GM18519 (cell line): ENCODE results near the gene TSPAN7.

Experiments
- ATAC-seq: cut with Tn5 transposase; IDR thresholded peaks from one replicate; pipeline ENCODE4 v1.9.1; 2021; ENCODE audit warnings: mild to moderate bottlenecking, moderate library complexity; ENCODE audit not compliant: unreplicated experiment, low FRiP score

The TSPAN7 gene

GRCh38 chrX:38561126-38561868 is at the start of gene TSPAN7:
TSPAN7 (plus strand) TSS chrX:38561542; CDS start chrX:38561547, 5 bp downstream.
- ATAC-seq = peak; percentile 79

- ATAC-seq = no peak
Observed at GRCh38 chrX:38513112-38513742, 48.1 kb upstream of the TSPAN7 start.

- ATAC-seq = no peak
Observed at GRCh38 chrX:38514016-38514854, 47.1 kb upstream of the TSPAN7 start.

GRCh38 chrX:38515291-38515690 is 46.1 kb upstream of the TSPAN7 start:
- no peak for ATAC-seq

- ATAC-seq = no peak
Observed at GRCh38 chrX:38516196-38516774, 45.1 kb upstream of the TSPAN7 start.

GRCh38 chrX:38519651-38520050 is 41.7 kb upstream of the TSPAN7 start:
- no peak for ATAC-seq

- ATAC-seq = no peak
Observed at GRCh38 chrX:38538134-38538533, 23.2 kb upstream of the TSPAN7 start.

- ATAC-seq = no peak
Observed at GRCh38 chrX:38539748-38540147, 21.6 kb upstream of the TSPAN7 start.

- ATAC-seq = no peak
Observed at GRCh38 chrX:38548508-38548907, 12.8 kb upstream of the TSPAN7 start.

- no peak for ATAC-seq
Observed at GRCh38 chrX:38552721-38553120, 8.6 kb upstream of the TSPAN7 start.

- no peak for ATAC-seq
Observed at GRCh38 chrX:38558686-38559085, 2.7 kb upstream of the TSPAN7 start.

- ATAC-seq = no peak
Observed at GRCh38 chrX:38560776-38561125, 591 bp upstream of the TSPAN7 start.

- no peak for ATAC-seq
Observed at GRCh38 chrX:38561951-38562719, 793 bp downstream of the TSPAN7 start.

GRCh38 chrX:38563030-38563429 is 1.7 kb downstream of the TSPAN7 start:
- no peak for ATAC-seq

- ATAC-seq = no peak
Observed at GRCh38 chrX:38570396-38570795, 9.1 kb downstream of the TSPAN7 start.

- ATAC-seq = no peak
Observed at GRCh38 chrX:38571058-38571457, 9.7 kb downstream of the TSPAN7 start.

- ATAC-seq = no peak
Observed at GRCh38 chrX:38574858-38575257, 13.5 kb downstream of the TSPAN7 start.

GRCh38 chrX:38575888-38576287 is 14.5 kb downstream of the TSPAN7 start:
- ATAC-seq = no peak

- ATAC-seq = no peak
Observed at GRCh38 chrX:38577738-38578137, 16.4 kb downstream of the TSPAN7 start.

- no peak for ATAC-seq
Observed at GRCh38 chrX:38578167-38578566, 16.8 kb downstream of the TSPAN7 start.
